Measurements from ENCODE around the gene KRTAP9-8.
"Not testable (repeated sequence)": the region's sequence is repeated elsewhere in the genome, so short reads cannot be mapped to it uniquely, and the experiment has no call there.

Gene KRTAP9-8

DNA sequence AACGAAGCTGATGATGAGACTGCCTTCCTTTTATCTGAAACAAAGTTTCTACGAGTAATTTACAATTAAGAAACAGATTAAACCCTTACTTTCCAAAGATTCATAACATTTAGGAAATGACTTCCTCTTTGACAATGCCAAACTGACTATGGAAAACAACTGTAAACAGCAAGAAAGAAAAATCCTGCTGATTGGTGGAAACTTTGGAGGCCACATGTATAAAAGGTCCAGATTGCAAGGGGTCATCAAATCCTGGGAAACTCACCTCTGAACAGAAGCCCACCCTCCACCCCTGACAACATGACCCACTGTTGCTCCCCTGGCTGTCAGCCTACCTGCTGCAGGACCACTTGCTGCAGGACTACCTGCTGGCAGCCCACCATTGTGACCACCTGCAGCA, 27.3 kb downstream of the KRTAP9-8 start, which contains the start of gene KRTAP9-6:
Gene KRTAP9-6, plus strand, starts transcription at position 301 of the 400 bp plus-strand sequence. Its CDS starts 0 bp downstream, at position 301.
- DNase-seq (ENCODE audit: low spot score), result no peak
- in situ Hi-C loops (cut with MboI; ENCODE audit: low sequenced_read_pairs, unreplicated experiment), result no loop called here
- TF ChIP-seq, protein P1, sequence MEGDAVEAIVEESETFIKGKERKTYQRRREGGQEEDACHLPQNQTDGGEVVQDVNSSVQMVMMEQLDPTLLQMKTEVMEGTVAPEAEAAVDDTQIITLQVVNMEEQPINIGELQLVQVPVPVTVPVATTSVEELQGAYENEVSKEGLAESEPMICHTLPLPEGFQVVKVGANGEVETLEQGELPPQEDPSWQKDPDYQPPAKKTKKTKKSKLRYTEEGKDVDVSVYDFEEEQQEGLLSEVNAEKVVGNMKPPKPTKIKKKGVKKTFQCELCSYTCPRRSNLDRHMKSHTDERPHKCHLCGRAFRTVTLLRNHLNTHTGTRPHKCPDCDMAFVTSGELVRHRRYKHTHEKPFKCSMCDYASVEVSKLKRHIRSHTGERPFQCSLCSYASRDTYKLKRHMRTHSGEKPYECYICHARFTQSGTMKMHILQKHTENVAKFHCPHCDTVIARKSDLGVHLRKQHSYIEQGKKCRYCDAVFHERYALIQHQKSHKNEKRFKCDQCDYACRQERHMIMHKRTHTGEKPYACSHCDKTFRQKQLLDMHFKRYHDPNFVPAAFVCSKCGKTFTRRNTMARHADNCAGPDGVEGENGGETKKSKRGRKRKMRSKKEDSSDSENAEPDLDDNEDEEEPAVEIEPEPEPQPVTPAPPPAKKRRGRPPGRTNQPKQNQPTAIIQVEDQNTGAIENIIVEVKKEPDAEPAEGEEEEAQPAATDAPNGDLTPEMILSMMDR (IDR thresholded peaks at IDR 0.05; ENCODE audit: borderline replicate concordance, control extremely low read depth, extremely low read depth, insufficient read depth, missing control alignments), result no peak

DNA sequence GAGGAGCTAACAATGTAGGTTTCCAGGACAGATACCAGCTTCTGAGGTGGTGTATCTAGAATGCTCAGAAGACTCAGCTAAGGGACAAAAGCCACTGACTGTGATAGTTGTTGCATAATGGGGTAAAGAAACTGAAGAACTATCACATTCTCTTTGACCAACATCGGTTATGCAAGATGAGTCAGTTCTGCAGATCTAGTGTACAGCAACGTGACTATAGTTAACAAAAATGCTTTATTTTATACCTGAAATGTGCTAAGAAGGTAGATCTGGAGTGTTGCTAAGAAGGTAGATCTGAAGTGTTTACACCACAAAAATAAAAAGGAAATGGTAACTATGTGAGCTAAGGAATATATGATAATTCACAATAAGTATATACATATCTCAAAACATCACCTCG, 29.9 kb downstream of the KRTAP9-8 start:
- in situ Hi-C loops (cut with MboI; ENCODE audit: low sequenced_read_pairs, unreplicated experiment), result no loop called here
- DNase-seq (ENCODE audit: low spot score), result no peak
- TF ChIP-seq, protein P1 (IDR thresholded peaks at IDR 0.05; ENCODE audit: borderline replicate concordance, control extremely low read depth, extremely low read depth, insufficient read depth, missing control alignments), result no peak

DNA sequence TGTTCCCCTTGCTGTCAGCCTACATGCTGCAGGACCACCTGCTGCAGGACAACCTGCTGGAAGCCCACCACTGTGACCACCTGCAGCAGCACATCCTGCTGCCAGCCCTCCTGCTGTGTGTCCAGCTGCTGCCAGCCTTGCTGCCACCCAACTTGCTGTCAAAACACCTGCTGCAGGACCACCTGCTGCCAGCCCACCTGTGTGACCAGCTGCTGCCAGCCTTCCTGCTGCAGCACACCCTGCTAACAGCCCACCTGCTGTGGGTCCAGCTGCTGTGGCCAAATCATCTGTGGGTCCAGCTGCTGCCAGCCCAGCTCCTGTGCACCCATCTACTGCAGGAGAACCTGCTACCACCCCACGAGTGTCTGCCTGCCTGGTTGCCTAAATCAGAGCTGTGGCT, 33.5 kb downstream of the KRTAP9-8 start:
- DNase-seq (ENCODE audit: low spot score); in situ Hi-C loops (cut with MboI; ENCODE audit: low sequenced_read_pairs, unreplicated experiment): not testable (repeated sequence)

DNA sequence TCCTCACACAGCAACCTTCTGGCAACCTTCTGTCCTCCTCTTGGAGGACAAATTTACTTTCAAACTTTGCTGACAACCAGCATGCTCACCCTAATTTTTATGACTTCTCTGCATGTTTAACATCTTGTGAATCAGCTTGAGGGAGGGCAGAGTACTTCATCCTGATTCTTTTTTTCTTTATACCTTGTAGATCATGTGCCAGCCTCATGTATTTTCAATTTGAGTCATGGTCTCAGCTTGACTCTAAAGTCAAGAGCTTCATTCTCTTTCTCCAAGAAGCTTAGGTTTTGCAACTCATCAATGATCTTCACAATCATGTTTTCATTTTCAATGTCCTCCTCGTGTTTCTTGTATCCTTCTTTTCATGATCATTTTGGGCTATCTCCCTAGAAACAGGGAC, 34.1 kb downstream of the KRTAP9-8 start:
- no peak for DNase-seq (ENCODE audit: low spot score)
- in situ Hi-C loops (cut with MboI; ENCODE audit: low sequenced_read_pairs, unreplicated experiment), result no loop called here
- TF ChIP-seq, protein P1 (IDR thresholded peaks at IDR 0.05; ENCODE audit: borderline replicate concordance, control extremely low read depth, extremely low read depth, insufficient read depth, missing control alignments), result no peak

DNA sequence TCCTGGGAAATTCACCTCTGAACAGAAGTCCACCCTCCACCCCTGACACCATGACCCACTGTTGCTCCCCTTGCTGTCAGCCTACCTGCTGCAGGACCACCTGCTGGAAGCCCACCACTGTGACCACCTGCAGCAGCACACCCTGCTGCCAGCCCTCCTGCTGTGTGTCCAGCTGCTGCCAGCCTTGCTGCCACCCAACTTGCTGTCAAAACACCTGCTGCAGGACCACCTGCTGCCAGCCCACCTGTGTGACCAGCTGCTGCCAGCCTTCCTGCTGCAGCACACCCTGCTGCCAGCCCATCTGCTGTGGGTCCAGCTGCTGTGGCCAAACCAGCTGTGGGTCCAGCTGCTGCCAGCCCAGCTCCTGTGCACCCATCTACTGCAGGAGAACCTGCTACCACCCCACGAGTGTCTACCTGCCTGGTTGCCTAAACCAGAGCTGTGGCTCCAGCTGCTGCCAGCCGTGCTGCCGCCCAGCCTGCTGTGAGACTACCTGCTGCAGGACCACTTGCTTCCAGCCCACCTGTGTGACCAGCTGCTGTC, 37.9 kb downstream of the KRTAP9-8 start, which contains the start of gene KRTAP9-7:
Gene KRTAP9-7, plus strand, starts transcription at position 51 of the 543 bp plus-strand sequence. Its CDS starts 0 bp downstream, at position 51.
- in situ Hi-C loops (cut with MboI; ENCODE audit: low sequenced_read_pairs, unreplicated experiment); DNase-seq (ENCODE audit: low spot score): not testable (repeated sequence)

DNA sequence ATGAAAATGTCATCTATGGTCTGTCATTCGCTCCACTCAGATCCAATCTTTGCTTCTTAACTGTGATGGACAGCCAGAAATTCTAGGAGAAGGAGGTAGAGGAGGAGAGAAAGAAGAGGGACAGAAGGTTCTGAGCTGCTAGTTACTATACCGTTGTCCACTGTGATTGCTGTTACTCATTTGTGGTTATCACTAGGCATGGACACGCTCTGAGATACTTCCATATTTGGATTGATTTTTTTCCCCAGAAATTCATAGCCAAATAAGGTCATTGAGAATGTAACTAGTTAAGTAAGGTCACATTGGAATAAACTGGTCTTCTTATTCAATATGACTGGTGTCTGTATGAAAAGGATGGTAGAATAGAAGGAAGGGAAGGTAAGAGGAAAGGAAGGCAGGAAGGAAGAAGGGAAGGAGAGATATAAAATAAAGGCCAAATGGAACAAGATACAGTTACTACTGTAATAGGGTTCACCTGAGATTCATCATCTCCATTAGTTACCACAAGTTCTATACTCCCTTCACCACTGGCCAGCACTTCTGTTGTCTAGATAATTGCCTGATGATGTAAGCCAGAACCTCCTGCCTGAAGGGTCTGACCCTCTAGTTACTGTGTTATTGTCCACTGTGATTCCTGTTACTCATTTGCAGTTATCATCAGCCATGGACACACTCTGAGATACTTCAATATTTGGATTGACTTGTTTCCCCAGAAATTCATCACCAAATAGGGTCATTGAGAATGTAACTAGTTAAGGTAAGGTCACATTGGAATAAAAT, 40.6 kb downstream of the KRTAP9-8 start:
- in situ Hi-C loops (cut with MboI; ENCODE audit: low sequenced_read_pairs, unreplicated experiment), result no loop called here
- peak; percentile 0 for DNase-seq (ENCODE audit: low spot score)
- TF ChIP-seq, protein P1 (IDR thresholded peaks at IDR 0.05; ENCODE audit: borderline replicate concordance, control extremely low read depth, extremely low read depth, insufficient read depth, missing control alignments), result no peak

DNA sequence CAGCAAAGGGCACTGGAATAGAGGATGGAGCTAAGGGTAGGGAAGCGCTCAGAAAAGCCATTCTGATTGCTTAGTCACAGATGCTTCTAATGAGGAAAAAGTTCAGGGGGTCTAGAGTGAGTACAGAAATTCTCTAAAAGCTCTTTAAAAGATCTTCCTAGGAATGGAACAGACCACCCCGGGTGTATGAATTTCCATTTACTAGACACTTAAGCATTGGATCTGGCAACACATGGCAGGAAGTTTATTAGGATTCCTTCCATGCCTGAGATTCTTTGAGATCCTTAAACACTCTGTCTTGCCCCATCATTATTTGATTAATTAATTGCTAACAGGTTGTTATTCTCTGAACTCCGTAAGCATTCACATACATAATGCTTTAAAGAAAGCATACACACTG, 46.2 kb downstream of the KRTAP9-8 start:
- in situ Hi-C loops (cut with MboI; ENCODE audit: low sequenced_read_pairs, unreplicated experiment), result no loop called here
- DNase-seq (ENCODE audit: low spot score), result peak; percentile 0
- TF ChIP-seq, protein P1 (IDR thresholded peaks at IDR 0.05; ENCODE audit: borderline replicate concordance, control extremely low read depth, extremely low read depth, insufficient read depth, missing control alignments), result no peak
